NB4 (cell line): ENCODE measurements around the gene PGF.

Source experiments
- DNase-seq: peaks from one replicate; pipeline ENCODE4 v3.0.0; 2010; ENCODE audit warnings: low read depth
- H3K4me3 ChIP-seq: one replicate; pipeline ENCODE4 v1.5.1; 2011; ENCODE audit warnings: mild to moderate bottlenecking, low read depth, low read length, moderate library complexity
- CTCF ChIP-seq: IDR thresholded peaks from one replicate; pipeline ENCODE4 v1.5.1; 2012; ENCODE audit warnings: low read depth, low read length
- MYC ChIP-seq: IDR thresholded peaks from 2 replicates; pipeline ENCODE4 v1.6.1; 2011; ENCODE audit warnings: low read depth, low read length
- POLR2A ChIP-seq: IDR thresholded peaks from 2 replicates; pipeline ENCODE4 v1.6.1; 2011; ENCODE audit warnings: mild to moderate bottlenecking; ENCODE audit not compliant: insufficient read length; ENCODE audit errors: extremely low read depth
- TF ChIP-seq, protein P1 (sequence below): IDR thresholded peaks from 2 replicates; pipeline ENCODE4 v1.6.1; 2011; ENCODE audit warnings: low read depth, low read length

Gene PGF

GRCh38 chr14:74905595-74906142 lies 49.7 kb downstream of the PGF start:
- TF ChIP-seq, protein P1, sequence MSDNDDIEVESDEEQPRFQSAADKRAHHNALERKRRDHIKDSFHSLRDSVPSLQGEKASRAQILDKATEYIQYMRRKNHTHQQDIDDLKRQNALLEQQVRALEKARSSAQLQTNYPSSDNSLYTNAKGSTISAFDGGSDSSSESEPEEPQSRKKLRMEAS = peak; percentile 98
- TF ChIP-seq POLR2A (no peak), MYC (peak; percentile 95), CTCF (peak; percentile 89)
- H3K4me3 ChIP-seq = no peak overlapping the region
- DNase-seq = peak; percentile 69

- H3K4me3 ChIP-seq = no peak overlapping the region
These were observed 50.5 kb downstream of the PGF start for GRCh38 chr14:74904635-74905503.

DNA sequence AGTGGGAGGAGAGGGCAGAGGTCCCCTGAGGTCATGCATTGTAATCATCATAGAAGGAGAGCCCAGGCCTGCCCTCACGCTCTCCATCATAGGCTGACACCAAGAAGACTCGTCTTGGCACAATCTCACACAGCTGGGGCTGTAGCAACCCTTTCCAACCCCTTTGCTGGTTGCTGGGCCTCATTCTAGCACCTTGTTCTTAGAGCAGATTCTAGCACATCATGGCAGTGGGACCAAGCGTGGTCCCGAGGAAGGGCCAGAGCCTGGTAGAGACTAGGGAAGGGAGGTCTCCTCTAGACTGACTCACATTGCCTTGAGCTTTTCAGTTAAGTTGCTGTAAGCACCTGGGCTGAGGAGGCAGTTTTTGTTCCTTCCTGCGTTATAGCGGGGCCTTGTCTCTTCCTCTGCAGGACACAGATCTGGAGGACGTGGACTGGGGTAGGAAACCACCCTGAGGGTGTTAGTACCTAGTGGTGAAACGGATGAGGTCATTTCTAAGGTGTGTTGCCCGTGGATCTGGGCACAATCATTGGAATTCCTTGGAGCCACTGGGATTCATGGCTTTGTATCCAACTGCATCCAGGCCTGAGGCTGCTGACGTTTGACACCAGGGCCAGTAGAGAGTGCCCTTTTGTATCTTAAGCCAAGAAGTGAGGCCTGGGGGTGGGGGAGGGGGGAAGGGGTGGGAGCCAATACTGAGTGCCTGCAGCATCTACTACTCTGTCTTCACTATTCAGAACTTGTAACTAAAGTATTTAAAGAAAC lies 52.3 kb downstream of the PGF start:
- no peak for DNase-seq
- H3K4me3 ChIP-seq = no peak overlapping the region
- TF ChIP-seq MYC = no peak
- TF ChIP-seq POLR2A = no peak
- TF ChIP-seq, protein P1 = no peak
- no peak for TF ChIP-seq CTCF

More at GRCh38 chr14:74904635-74905503, 50.5 kb downstream of the PGF start:
- TF ChIP-seq POLR2A (no peak), MYC (no peak), CTCF (no peak)
- TF ChIP-seq, protein P1 = no peak
- no peak for DNase-seq

GRCh38 chr14:74898694-74899093 lies 56.7 kb downstream of the PGF start:
- H3K4me3 ChIP-seq = no peak overlapping the region
- no peak for DNase-seq
- TF ChIP-seq MYC (no peak), CTCF (no peak), POLR2A (no peak)
- TF ChIP-seq, protein P1 = no peak

GRCh38 chr14:74898083-74898482 lies 57.3 kb downstream of the PGF start:
- TF ChIP-seq, protein P1 = no peak
- TF ChIP-seq MYC (no peak), POLR2A (no peak), CTCF (no peak)
- no peak overlapping the region for H3K4me3 ChIP-seq
- DNase-seq = no peak
